ENCODE results near the gene MAD1L1. TPM values are rescaled to one million over a fixed set of nuclear protein-coding genes. Genes with fewer than 3 reads are reported as not detected.

Gene MAD1L1
- total RNA-seq, 1 experiment from 2014 or later = 38.5 TPM

GRCh38 chr7:1953199-1954190, 279.2 kb downstream of the MAD1L1 start:
- no peaks in the 10 kb centered on the region for H3K79me2 ChIP-seq (ENCODE audit: insufficient read depth, low read length)
- POLR2A ChIA-PET = no interaction called here
- H3K27ac ChIP-seq (ENCODE audit: low read depth, low read length) = no peak overlapping the region
- H3K27me3 ChIP-seq (ENCODE audit: insufficient read depth, low read length) = no peaks in the 10 kb centered on the region
- H3K4me1 ChIP-seq (ENCODE audit: control insufficient read depth in 1 of 2, insufficient read depth in 2 of 2, low read length in 2 of 2) = no peaks in the 10 kb centered on the region
- H4K20me1 ChIP-seq (ENCODE audit: insufficient read depth) = no peaks in the 10 kb centered on the region
- H3K4me2 ChIP-seq (ENCODE audit: low read length) = no peak overlapping the region
- H3K9ac ChIP-seq (ENCODE audit: low read length) = no peak overlapping the region
- BruUV-seq (replicated peaks) = no TSS peak
- ATAC-seq (no peak), DNase-seq (ENCODE audit: low read depth, low spot score) (no peak)
- no peak overlapping the region for H3K4me3 ChIP-seq (replicated peaks in 1 of 2; ENCODE audit: low read depth in 1 of 2, low read length in 2 of 2)
- intact Hi-C loops (cut with micrococcal nuclease) = no loop called here
- H3K9me2 ChIP-seq (ENCODE audit: insufficient read depth) = no peaks in the 10 kb centered on the region
- RAD21 ChIA-PET (ENCODE audit: low non-redundant PET in 1 of 2, low total read pairs in 2 of 2, uncharacterized antibody in 2 of 2, unreplicated experiment in 2 of 2) = no interaction called here
- no peaks in the 10 kb centered on the region for H3K9me3 ChIP-seq (ENCODE audit: control insufficient read depth in 1 of 2, insufficient read depth in 1 of 2, low read depth in 1 of 2, low read length in 2 of 2)
- no peaks in the 10 kb centered on the region for H3K36me3 ChIP-seq (ENCODE audit: control insufficient read depth in 1 of 2, insufficient read depth in 2 of 2, low read length in 2 of 2)
- no peak for TF ChIP-seq POLR2A (IDR thresholded peaks at IDR 0.05; ENCODE audit: borderline replicate concordance, extremely low read depth, insufficient read depth, insufficient read length)
- no peak for TF ChIP-seq ZNF274 (IDR thresholded peaks at IDR 0.05; ENCODE audit: low read depth, low read length)
- H2AFZ ChIP-seq (ENCODE audit: low read depth, low read length, poor library complexity, severe bottlenecking) = no peak overlapping the region
- CTCF ChIA-PET = no interaction called here

GRCh38 chr7:1952781-1953180, 280.0 kb downstream of the MAD1L1 start:
- RAD21 ChIA-PET (ENCODE audit: low non-redundant PET in 1 of 2, low total read pairs in 2 of 2, uncharacterized antibody in 2 of 2, unreplicated experiment in 2 of 2) = no interaction called here

More at GRCh38 chr7:1952781-1953180, 280.0 kb downstream of the MAD1L1 start:
- Histone ChIP-seq H3K9ac (ENCODE audit: low read length) (no peak overlapping the region), H4K20me1 (ENCODE audit: insufficient read depth) (no peaks in the 10 kb centered on the region), H3K9me3 (ENCODE audit: control insufficient read depth in 1 of 2, insufficient read depth in 1 of 2, low read depth in 1 of 2, low read length in 2 of 2) (no peaks in the 10 kb centered on the region), H2AFZ (ENCODE audit: low read depth, low read length, poor library complexity, severe bottlenecking) (no peak overlapping the region), H3K27ac (ENCODE audit: low read depth, low read length) (no peak overlapping the region), H3K36me3 (ENCODE audit: control insufficient read depth in 1 of 2, insufficient read depth in 2 of 2, low read length in 2 of 2) (no peaks in the 10 kb centered on the region), H3K4me2 (ENCODE audit: low read length) (no peak overlapping the region), H3K4me1 (ENCODE audit: control insufficient read depth in 1 of 2, insufficient read depth in 2 of 2, low read length in 2 of 2) (no peaks in the 10 kb centered on the region), H3K79me2 (ENCODE audit: insufficient read depth, low read length) (no peaks in the 10 kb centered on the region), H3K9me2 (ENCODE audit: insufficient read depth) (no peaks in the 10 kb centered on the region), H3K4me3 (replicated peaks in 1 of 2; ENCODE audit: low read depth in 1 of 2, low read length in 2 of 2) (no peak overlapping the region), H3K27me3 (ENCODE audit: insufficient read depth, low read length) (no peaks in the 10 kb centered on the region)
- BruUV-seq (replicated peaks) = no TSS peak
- CTCF ChIA-PET = no interaction called here
- DNase-seq (ENCODE audit: low read depth, low spot score) (no peak), ATAC-seq (no peak)
- POLR2A ChIA-PET = no interaction called here
- TF ChIP-seq ZFX (IDR thresholded peaks at IDR 0.05) (no peak), JUND (IDR thresholded peaks at IDR 0.05) (no peak), TCF7L2 (IDR thresholded peaks at IDR 0.05; ENCODE audit: borderline replicate concordance, extremely low read depth, insufficient read depth, insufficient read length) (no peak), SRF (IDR thresholded peaks at IDR 0.05; ENCODE audit: low read depth) (no peak), CBX3 (IDR thresholded peaks at IDR 0.05; ENCODE audit: low read depth) (no peak), MAX (IDR thresholded peaks at IDR 0.05) (no peak), ZBTB33 (IDR thresholded peaks at IDR 0.05; ENCODE audit: extremely low read depth, insufficient replicate concordance, low read length) (no peak), CTCF (IDR thresholded peaks at IDR 0.05 in 2 of 3, conservative IDR thresholded peaks at IDR 0.05 in 1 of 3; ENCODE audit: borderline replicate concordance in 1 of 3, insufficient read depth in 1 of 3, low read depth in 2 of 3, low read length in 2 of 3) (no peak), CEBPB (IDR thresholded peaks at IDR 0.05; ENCODE audit: low read depth) (no peak), ELF1 (IDR thresholded peaks at IDR 0.05; ENCODE audit: borderline replicate concordance, low read depth) (no peak), RAD21 (IDR thresholded peaks at IDR 0.05; ENCODE audit: low read depth) (no peak)
- intact Hi-C loops (cut with micrococcal nuclease) = no loop called here
